GM21360 (cell line): ENCODE data around the gene RAB40B.

Source experiments
- ATAC-seq: cut with Tn5 transposase; IDR thresholded peaks from one replicate; pipeline ENCODE4 v1.9.1; 2021; ENCODE audit warnings: mild to moderate bottlenecking, moderate library complexity; ENCODE audit not compliant: unreplicated experiment

Gene RAB40B

GRCh38 chr17:82692268-82692667, 6.2 kb downstream of the RAB40B start:
- ATAC-seq: no peak

GRCh38 chr17:82691714-82692113, 6.8 kb downstream of the RAB40B start:
- no peak for ATAC-seq

GRCh38 chr17:82690786-82691489, 7.6 kb downstream of the RAB40B start:
- no peak for ATAC-seq

GRCh38 chr17:82689077-82689476, 9.4 kb downstream of the RAB40B start:
- no peak for ATAC-seq

GRCh38 chr17:82687871-82688270, 10.6 kb downstream of the RAB40B start:
- no peak for ATAC-seq

- ATAC-seq: no peak
These were observed 11.1 kb downstream of the RAB40B start for GRCh38 chr17:82687375-82687861.

GRCh38 chr17:82686366-82687324, 11.9 kb downstream of the RAB40B start:
- ATAC-seq: no peak

GRCh38 chr17:82685291-82685690, 13.2 kb downstream of the RAB40B start:
- ATAC-seq: no peak

GRCh38 chr17:82684228-82684841, 14.2 kb downstream of the RAB40B start:
- ATAC-seq: no peak

- no peak for ATAC-seq
These were observed 15.0 kb downstream of the RAB40B start for GRCh38 chr17:82683534-82683933.

- no peak for ATAC-seq
These were observed 17.0 kb downstream of the RAB40B start for GRCh38 chr17:82681547-82681946.

- ATAC-seq: no peak
These were observed 18.7 kb downstream of the RAB40B start for GRCh38 chr17:82679586-82680465.

GRCh38 chr17:82678265-82678891, 20.1 kb downstream of the RAB40B start:
- ATAC-seq: no peak

GRCh38 chr17:82677353-82677925, 21.1 kb downstream of the RAB40B start:
- ATAC-seq: no peak

- ATAC-seq: no peak
These were observed 22.8 kb downstream of the RAB40B start for GRCh38 chr17:82675476-82676245.

GRCh38 chr17:82674656-82675475, 23.6 kb downstream of the RAB40B start:
- ATAC-seq: no peak

- no peak for ATAC-seq
These were observed 27.6 kb downstream of the RAB40B start for GRCh38 chr17:82670661-82671450.
